Measurements from ENCODE around the gene FBXO45. TPM values are rescaled to one million over a fixed set of nuclear protein-coding genes. Genes with fewer than 3 reads are reported as not detected.
"Not testable (repeated sequence)": the region's sequence is repeated elsewhere in the genome, so short reads cannot be mapped to it uniquely, and the experiment has no call there.

The FBXO45 gene
- total RNA-seq, 2 experiments from 2014 or later = 16.3 to 17.2 TPM

DNA sequence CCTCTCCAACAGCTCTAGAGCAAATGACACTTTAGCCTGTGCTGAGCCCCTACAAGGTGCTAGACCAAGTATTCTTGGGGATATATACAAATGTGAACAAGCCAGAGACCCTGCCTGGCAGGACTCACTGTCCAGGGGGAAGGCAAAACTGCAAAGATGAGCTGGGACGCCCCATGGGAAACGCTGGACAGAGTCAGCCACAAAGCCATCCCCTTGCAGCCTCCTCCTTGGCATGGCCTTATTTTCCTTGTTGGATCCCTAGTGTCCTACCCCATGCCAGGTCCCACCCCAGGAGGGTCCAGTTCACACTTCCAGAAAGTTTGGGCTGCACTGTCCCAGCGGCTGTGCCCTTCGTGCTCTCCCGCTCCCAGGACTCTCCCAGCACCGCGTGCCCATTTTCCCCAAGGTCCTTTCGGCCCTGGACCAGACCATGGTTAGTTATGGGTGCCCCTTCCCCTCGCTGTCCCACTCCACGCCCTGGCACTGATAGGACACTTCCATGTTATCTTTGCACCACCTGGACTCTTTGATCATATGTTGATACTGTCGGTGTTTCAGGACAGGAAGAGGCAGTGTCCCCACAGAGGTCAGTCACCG is 65.2 kb downstream of the FBXO45 start:
- H3K9me3 Mint-ChIP-seq = no peaks in the 10 kb centered on the region
- intact Hi-C loops (cut with micrococcal nuclease) = loop anchor here (2.0 to 10.0 kb wide), 5 partner anchors 66 to 316 kb away; partner anchors contain the start of genes DYNLT2B, FBXO45, SENP5 and WDR53
- H3K4me3 Mint-ChIP-seq = peak overlapping the region; percentile 80
- peak overlapping the region; percentile 94 for H3K27ac Mint-ChIP-seq
- H3K36me3 Mint-ChIP-seq = peaks cover 2% of the 10 kb centered on the region
- no peaks in the 10 kb centered on the region for H3K27me3 Mint-ChIP-seq
- no peak for DNase-seq
- ChIA-PET CTCF (interaction anchor here (1.4 kb wide), 1 partner anchor 25 kb away, joined by 5 read pairs; no protein-coding TSS in a partner anchor), POLR2A (no interaction called here)
- H3K4me1 Mint-ChIP-seq (ENCODE audit: low read depth) = peaks cover 59% of the 10 kb centered on the region

DNA sequence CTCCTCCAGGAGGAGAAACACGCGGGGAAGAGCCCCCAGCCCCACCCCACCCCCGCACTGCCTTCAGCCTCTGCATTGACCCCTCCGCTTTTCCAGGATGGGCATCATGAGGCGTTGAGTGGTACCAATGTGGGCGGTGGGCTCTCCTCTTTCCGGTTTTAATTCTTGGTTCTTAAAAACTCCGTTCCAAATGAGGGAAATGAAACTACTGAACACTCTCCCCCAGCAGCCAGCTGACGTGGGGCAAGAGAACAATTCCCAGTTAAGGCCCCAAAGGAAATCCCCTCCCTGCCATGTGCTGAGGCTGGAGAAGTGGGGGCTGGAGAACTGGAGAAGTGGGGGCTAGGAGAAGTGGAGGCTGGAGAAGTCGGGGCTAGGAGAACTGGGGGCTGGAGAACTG is 65.8 kb downstream of the FBXO45 start:
- DNase-seq = no peak
- peak overlapping the region; percentile 29 for H3K4me3 Mint-ChIP-seq
- intact Hi-C loops (cut with micrococcal nuclease) = loop anchor here (5.0 to 10.0 kb wide), 3 partner anchors 67 to 317 kb away; partner anchors contain the start of genes DYNLT2B, FBXO45, SENP5 and WDR53
- no peaks in the 10 kb centered on the region for H3K9me3 Mint-ChIP-seq
- peaks cover 65% of the 10 kb centered on the region for H3K4me1 Mint-ChIP-seq (ENCODE audit: low read depth)
- H3K27me3 Mint-ChIP-seq = no peaks in the 10 kb centered on the region
- peak overlapping the region; percentile 39 for H3K27ac Mint-ChIP-seq
- CTCF ChIA-PET = interaction anchor here (1.2 kb wide), 1 partner anchor 25 kb away, joined by 3 read pairs; no protein-coding TSS in a partner anchor
- peaks cover 2% of the 10 kb centered on the region for H3K36me3 Mint-ChIP-seq
- POLR2A ChIA-PET = no interaction called here

DNA sequence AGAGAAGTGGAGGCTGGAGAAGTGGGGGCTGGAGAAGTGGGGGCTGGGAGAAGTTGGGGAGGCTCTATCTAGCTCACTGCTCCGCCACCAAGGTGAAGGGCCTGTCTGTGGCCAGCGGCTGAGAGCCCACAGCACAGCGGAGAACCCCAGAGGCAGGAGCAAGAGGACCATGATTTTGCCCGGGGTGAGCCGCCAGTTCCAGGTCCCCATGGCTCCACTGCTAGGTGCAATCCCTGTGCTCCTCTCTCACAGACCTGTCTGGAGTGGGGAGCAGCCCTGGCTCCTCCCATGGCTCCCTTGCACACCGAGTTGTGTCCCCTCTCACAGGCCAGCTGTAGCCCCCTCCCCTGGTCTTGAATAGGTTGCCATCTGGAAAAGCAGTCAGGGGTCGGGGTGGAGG is 66.4 kb downstream of the FBXO45 start:
- H3K9me3 Mint-ChIP-seq = no peaks in the 10 kb centered on the region
- DNase-seq = no peak
- H3K4me1 Mint-ChIP-seq (ENCODE audit: low read depth) = peaks cover 60% of the 10 kb centered on the region
- ChIA-PET POLR2A (no interaction called here), CTCF (interaction anchor here (1.2 kb wide), 1 partner anchor 25 kb away, joined by 3 read pairs; no protein-coding TSS in a partner anchor)
- H3K36me3 Mint-ChIP-seq = peaks cover 2% of the 10 kb centered on the region
- no peak overlapping the region for H3K27ac Mint-ChIP-seq
- intact Hi-C loops (cut with micrococcal nuclease) = loop anchor here (5.0 to 10.0 kb wide), 3 partner anchors 68 to 318 kb away; partner anchors contain the start of genes DYNLT2B, FBXO45, SENP5 and WDR53
- H3K4me3 Mint-ChIP-seq = no peak overlapping the region
- H3K27me3 Mint-ChIP-seq = no peaks in the 10 kb centered on the region

DNA sequence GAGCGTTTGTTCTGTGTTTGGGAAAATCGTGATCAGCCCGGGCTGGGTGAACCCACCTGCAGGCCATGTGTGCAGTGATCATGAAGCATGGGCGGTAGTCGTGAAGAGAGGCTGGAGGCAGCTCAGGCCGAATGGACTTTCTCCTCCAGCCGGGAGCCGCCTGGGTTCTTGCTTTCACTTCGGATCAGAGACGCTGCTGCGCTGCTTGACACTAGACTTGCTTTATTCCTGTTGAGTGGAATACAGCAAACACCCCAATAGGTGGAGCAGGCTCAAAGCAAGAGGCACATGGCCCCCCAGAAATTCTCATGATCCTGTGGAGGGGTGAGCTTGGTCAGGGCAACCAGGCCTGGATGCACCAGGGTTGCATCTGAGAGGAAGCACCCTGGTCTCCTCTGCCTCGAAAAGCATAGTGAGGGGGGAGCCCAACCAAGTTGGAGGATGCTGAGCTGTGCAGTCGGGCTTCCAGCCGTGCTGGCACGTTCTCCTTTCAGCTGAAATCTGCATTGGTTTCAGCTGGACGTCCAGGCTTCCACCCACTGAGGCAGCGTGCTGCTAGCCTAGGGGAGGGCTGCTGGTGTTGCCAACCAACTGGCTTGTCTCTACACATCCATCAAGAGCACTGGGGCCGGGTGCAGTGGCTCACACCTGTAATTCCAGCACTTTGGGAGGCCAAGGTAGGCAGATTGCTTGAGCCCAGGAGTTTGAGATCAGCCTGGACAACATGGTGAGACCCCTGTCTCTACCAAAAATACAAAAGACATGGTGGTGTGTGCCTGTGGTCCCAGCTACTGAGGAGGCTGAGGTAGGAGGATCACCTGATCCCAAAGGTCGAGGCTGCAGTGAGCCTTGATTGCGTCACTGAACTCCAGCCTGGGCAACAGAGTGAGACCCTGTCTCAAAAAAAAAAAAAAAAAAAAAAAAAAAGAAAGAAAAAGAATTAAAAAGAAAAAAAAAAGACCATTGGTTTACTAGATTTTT is 68.2 kb downstream of the FBXO45 start:
- H3K27me3 Mint-ChIP-seq = no peaks in the 10 kb centered on the region
- no peaks in the 10 kb centered on the region for H3K9me3 Mint-ChIP-seq
- DNase-seq = no peak
- H3K36me3 Mint-ChIP-seq = peaks cover 9% of the 10 kb centered on the region
- H3K4me1 Mint-ChIP-seq (ENCODE audit: low read depth) = peaks cover 54% of the 10 kb centered on the region
- POLR2A ChIA-PET = no interaction called here
- no peak overlapping the region for H3K27ac Mint-ChIP-seq
- intact Hi-C loops (cut with micrococcal nuclease) = loop anchor here (10.0 kb wide), 1 partner anchor 228 kb away; the partner anchor contains the start of gene SENP5
- H3K4me3 Mint-ChIP-seq = no peak overlapping the region
- CTCF ChIA-PET = interaction anchor here (1.3 to 2.2 kb wide), 4 partner anchors 27 to 108 kb away, joined by 3 to 6 read pairs (median 4); no protein-coding TSS in a partner anchor

DNA sequence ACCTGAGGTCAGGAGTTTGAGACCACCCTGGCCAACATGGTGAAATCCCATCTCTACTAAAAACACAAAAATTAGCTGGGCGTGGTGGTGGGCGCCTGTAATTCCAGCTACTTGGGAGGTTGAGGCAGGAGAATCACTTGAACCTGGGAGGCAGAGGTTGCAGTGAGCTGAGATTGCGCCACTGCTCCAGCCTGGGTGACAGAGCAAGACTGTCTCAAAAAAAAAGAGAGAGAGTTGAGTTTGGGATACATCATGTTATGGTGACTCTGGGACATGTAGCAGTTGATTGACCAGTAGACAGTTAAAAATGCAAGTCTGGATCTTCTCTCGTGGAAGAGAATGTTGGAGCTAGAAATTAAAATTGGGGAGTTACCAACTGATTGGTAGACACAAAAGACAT is 69.5 kb downstream of the FBXO45 start:
- H3K4me1 Mint-ChIP-seq (ENCODE audit: low read depth) = peaks cover 59% of the 10 kb centered on the region
- not testable (repeated sequence) for DNase-seq, H3K9me3 Mint-ChIP-seq, H3K27me3 Mint-ChIP-seq, H3K27ac Mint-ChIP-seq, H3K4me3 Mint-ChIP-seq
- peaks cover 12% of the 10 kb centered on the region for H3K36me3 Mint-ChIP-seq
- ChIA-PET CTCF (interaction anchor here (1.3 to 5.4 kb wide), 4 partner anchors 28 to 48 kb away, joined by 3 to 43 read pairs (median 13); no protein-coding TSS in a partner anchor), POLR2A (interaction anchor here (0.9 kb wide), 1 partner anchor 304 kb away, joined by 4 read pairs; the partner anchor contains the start of gene NCBP2)
- intact Hi-C loops (cut with micrococcal nuclease) = loop anchor here (10.0 kb wide), 1 partner anchor 227 kb away; the partner anchor contains the start of gene SENP5

Other genes with a start within 250 kb of the FBXO45 start
- gene TM4SF19, start 230.3 kb upstream of the FBXO45 start, total RNA-seq = not detected
- gene UBXN7, start 136.2 kb upstream of the FBXO45 start, total RNA-seq = 10 to 100 TPM; 58.1 to 61.1 TPM
- 10 to 100 TPM; 26.1 to 27.2 TPM for gene RNF168, start 64.9 kb upstream of the FBXO45 start, total RNA-seq
- not detected for gene SMCO1, start 53.3 kb upstream of the FBXO45 start, total RNA-seq
- gene WDR53, start 106 bp upstream of the FBXO45 start, total RNA-seq = 10 to 100 TPM; 20.9 to 24.1 TPM
- gene NRROS, start 71.0 kb downstream of the FBXO45 start, total RNA-seq = 10 to 100 TPM; 24.5 to 25.3 TPM
- gene CEP19, start 143.6 kb downstream of the FBXO45 start, total RNA-seq = 1 to 10 TPM; 6.5 to 6.6 TPM
- gene PIGX, start 143.7 kb downstream of the FBXO45 start, total RNA-seq = 10 to 100 TPM; 47.5 to 49.2 TPM
- gene PAK2, start 171.2 kb downstream of the FBXO45 start, total RNA-seq = 100 to 1,000 TPM in 1 of 2 experiments, 10 to 100 TPM in 1; 98.4 to 101 TPM